Measurements from ENCODE around the gene ABCC4.

Gene ABCC4

GRCh38 chr13:95091755-95092154 lies 209.5 kb downstream of the ABCC4 start:
- Histone ChIP-seq H3F3A (ENCODE audit: control insufficient read depth, insufficient read depth) (no peaks in the 10 kb centered on the region), H4K20me1 (ENCODE audit: control insufficient read depth, insufficient read depth, low read depth, low read length) (no peaks in the 10 kb centered on the region), H3K4me1 (ENCODE audit: control insufficient read depth, low read length) (no peaks in the 10 kb centered on the region), H3K9me3 (ENCODE audit: control insufficient read depth, insufficient read depth, low read length) (no peaks in the 10 kb centered on the region), H3K79me2 (ENCODE audit: control insufficient read depth, low read length) (no peaks in the 10 kb centered on the region), H3K4me3 (ENCODE audit: low read length) (no peak overlapping the region), H3K36me3 (ENCODE audit: control insufficient read depth, low read length) (no peaks in the 10 kb centered on the region), H3K27ac (ENCODE audit: low read depth, low read length) (no peak overlapping the region), H3K27me3 (ENCODE audit: control insufficient read depth, low read length) (no peaks in the 10 kb centered on the region), H3K4me2 (ENCODE audit: low read length) (no peak overlapping the region), H3K9me2 (replicated peaks; ENCODE audit: control insufficient read depth, low read length) (no peaks in the 10 kb centered on the region)
- TF ChIP-seq CTCF (IDR thresholded peaks at IDR 0.05; ENCODE audit: low read depth, low read length, poor library complexity, severe bottlenecking) (no peak), EZH2phosphoT487 (IDR thresholded peaks at IDR 0.05; ENCODE audit: borderline replicate concordance, low read length) (no peak)

GRCh38 chr13:95087746-95088305 lies 213.4 kb downstream of the ABCC4 start:
- Histone ChIP-seq H3K27me3 (ENCODE audit: control insufficient read depth, low read length) (no peaks in the 10 kb centered on the region), H3F3A (ENCODE audit: control insufficient read depth, insufficient read depth) (no peaks in the 10 kb centered on the region), H3K4me2 (ENCODE audit: low read length) (no peak overlapping the region), H3K4me1 (ENCODE audit: control insufficient read depth, low read length) (no peaks in the 10 kb centered on the region), H3K4me3 (ENCODE audit: low read length) (no peak overlapping the region), H3K79me2 (ENCODE audit: control insufficient read depth, low read length) (no peaks in the 10 kb centered on the region), H3K9me2 (replicated peaks; ENCODE audit: control insufficient read depth, low read length) (no peaks in the 10 kb centered on the region), H3K36me3 (ENCODE audit: control insufficient read depth, low read length) (no peaks in the 10 kb centered on the region), H3K27ac (ENCODE audit: low read depth, low read length) (no peak overlapping the region), H3K9me3 (ENCODE audit: control insufficient read depth, insufficient read depth, low read length) (no peaks in the 10 kb centered on the region), H4K20me1 (ENCODE audit: control insufficient read depth, insufficient read depth, low read depth, low read length) (no peaks in the 10 kb centered on the region)
- TF ChIP-seq CTCF (IDR thresholded peaks at IDR 0.05; ENCODE audit: low read depth, low read length, poor library complexity, severe bottlenecking) = no peak
- TF ChIP-seq EZH2phosphoT487 (IDR thresholded peaks at IDR 0.05; ENCODE audit: borderline replicate concordance, low read length) = no peak

GRCh38 chr13:95086761-95087160 lies 214.5 kb downstream of the ABCC4 start:
- Histone ChIP-seq H3K4me1 (ENCODE audit: control insufficient read depth, low read length) (no peaks in the 10 kb centered on the region), H3K9me2 (replicated peaks; ENCODE audit: control insufficient read depth, low read length) (no peaks in the 10 kb centered on the region), H3K79me2 (ENCODE audit: control insufficient read depth, low read length) (no peaks in the 10 kb centered on the region), H3K4me2 (ENCODE audit: low read length) (no peak overlapping the region), H3K4me3 (ENCODE audit: low read length) (no peak overlapping the region), H3K36me3 (ENCODE audit: control insufficient read depth, low read length) (no peaks in the 10 kb centered on the region), H3F3A (ENCODE audit: control insufficient read depth, insufficient read depth) (no peaks in the 10 kb centered on the region), H3K27me3 (ENCODE audit: control insufficient read depth, low read length) (no peaks in the 10 kb centered on the region), H3K9me3 (ENCODE audit: control insufficient read depth, insufficient read depth, low read length) (no peaks in the 10 kb centered on the region), H4K20me1 (ENCODE audit: control insufficient read depth, insufficient read depth, low read depth, low read length) (no peaks in the 10 kb centered on the region), H3K27ac (ENCODE audit: low read depth, low read length) (no peak overlapping the region)
- TF ChIP-seq EZH2phosphoT487 (IDR thresholded peaks at IDR 0.05; ENCODE audit: borderline replicate concordance, low read length) = no peak
- no peak for TF ChIP-seq CTCF (IDR thresholded peaks at IDR 0.05; ENCODE audit: low read depth, low read length, poor library complexity, severe bottlenecking)
